Medulla oblongata (tissue), 1 donor: ENCODE results near the gene CEACAM19.
"Not testable (repeated sequence)": the region's sequence is repeated elsewhere in the genome, so short reads cannot be mapped to it uniquely, and the experiment has no call there.

Experiments
- DNase-seq: peaks from one replicate; pipeline ENCODE4 v3.0.0-alpha.2; 2015; ENCODE audit errors: extremely low spot score

Gene CEACAM19

GRCh38 chr19:44675521-44675920, 4.2 kb downstream of the CEACAM19 start:
- DNase-seq, result no peak

GRCh38 chr19:44677019-44677811, 5.9 kb downstream of the CEACAM19 start:
- no peak for DNase-seq

GRCh38 chr19:44680536-44680935, 9.3 kb downstream of the CEACAM19 start:
- no peak for DNase-seq

- DNase-seq, result no peak
Measured at GRCh38 chr19:44681992-44682790, 10.9 kb downstream of the CEACAM19 start.

GRCh38 chr19:44682807-44683206, 11.5 kb downstream of the CEACAM19 start:
- no peak for DNase-seq

- no peak for DNase-seq
Measured at GRCh38 chr19:44683434-44684210, 12.3 kb downstream of the CEACAM19 start.

- DNase-seq, result not testable (repeated sequence)
Measured at GRCh38 chr19:44684396-44684795, 13.1 kb downstream of the CEACAM19 start.

- DNase-seq, result no peak
Measured at GRCh38 chr19:44684892-44685863, 13.9 kb downstream of the CEACAM19 start.

GRCh38 chr19:44685877-44686276, 14.6 kb downstream of the CEACAM19 start:
- DNase-seq, result peak; percentile 44

GRCh38 chr19:44686896-44687295, 15.6 kb downstream of the CEACAM19 start:
- DNase-seq, result no peak

GRCh38 chr19:44687888-44688287, 16.6 kb downstream of the CEACAM19 start:
- DNase-seq, result no peak

GRCh38 chr19:44689290-44690130, 18.2 kb downstream of the CEACAM19 start:
- peak; percentile 59 for DNase-seq

GRCh38 chr19:44690131-44690440, 18.8 kb downstream of the CEACAM19 start:
- DNase-seq, result no peak

- no peak for DNase-seq
Measured at GRCh38 chr19:44692379-44692721, 21.1 kb downstream of the CEACAM19 start.

- DNase-seq, result no peak
Measured at GRCh38 chr19:44694184-44694579, 22.9 kb downstream of the CEACAM19 start.

- DNase-seq, result no peak
Measured at GRCh38 chr19:44696939-44697669, 25.8 kb downstream of the CEACAM19 start.

- DNase-seq, result no peak
Measured at GRCh38 chr19:44697670-44698034, 26.4 kb downstream of the CEACAM19 start.

GRCh38 chr19:44698492-44699201, 27.4 kb downstream of the CEACAM19 start, which contains the start of gene CEACAM16:
Gene CEACAM16, plus strand, starts transcription at chr19:44699151. Its CDS starts 2,306 bp downstream, at chr19:44701457.
- no peak for DNase-seq

- no peak for DNase-seq
Measured at GRCh38 chr19:44700547-44700946, 29.3 kb downstream of the CEACAM19 start.
